Stomach (tissue), 9 donors: ENCODE results near the gene NPIPA7. TPM values are rescaled to one million over a fixed set of nuclear protein-coding genes. Genes with fewer than 3 reads are reported as not detected.
"Not testable (repeated sequence)": the region's sequence is repeated elsewhere in the genome, so short reads cannot be mapped to it uniquely, and the experiment has no call there.

Experiments
- DNase-seq, 2 donors: peaks; one replicate each; pipeline versions ENCODE4 v3.0.0 to v3.0.0-alpha.2; 2013 to 2019
- H3K27ac ChIP-seq, 5 donors: fragments of 200-600 bp in 4 of 5; sonication (generic) in 4 of 5; one replicate each; pipeline ENCODE4 v1.5.1; 2013 to 2019; ENCODE audit warnings: mild to moderate bottlenecking in 1 of 5, moderate library complexity in 1 of 5
- H3K27me3 ChIP-seq, 3 donors: fragments of 200-600 bp; sonication (generic); one replicate each; pipeline ENCODE4 v1.5.1; 2017 to 2019; ENCODE audit warnings: mixed run types in 1 of 3
- H3K36me3 ChIP-seq, 4 donors: fragments of 200-600 bp; sonication (generic); 1 replicate in 3 of 4; 2 replicates in 1 of 4; pipeline ENCODE4 v1.5.1; 2016 to 2019
- H3K4me1 ChIP-seq, 4 donors: fragments of 200-600 bp; sonication (generic); one replicate each; pipeline ENCODE4 v1.5.1; 2016 to 2019
- H3K4me3 ChIP-seq, 4 donors: fragments of 200-600 bp; sonication (generic) in 3 of 4; one replicate each; pipeline ENCODE4 v1.5.1; 2016 to 2019; ENCODE audit warnings: mild to moderate bottlenecking in 1 of 4
- H3K9me3 ChIP-seq, 4 donors: fragments of 200-600 bp; sonication (generic); one replicate each; pipeline ENCODE4 v1.5.1; 2016 to 2019
- WGBS, 5 donors: extraction: QIAGEN DNeasy Blood & Tissue Kit in 3 of 5; methylation state at CpG; one replicate each; pipeline versions ENCODE4 v1.1.5 to v1.1.7; 2013 to 2018; 5-methylcytosine and 5-hydroxymethylcytosine counted together
- intact Hi-C: fragments of 100-400 bp; cut with DNase I; formaldehyde crosslinking; loops from one replicate; pipeline ENCODE4 v1.15.1; 2023; ENCODE audit warnings: low total_unique reads
- polyA plus RNA-seq, 3 donors: library from polyadenylated mRNA; stranded (reverse); fragments of 200-250 nt; gene quantifications; one replicate each; pipeline ENCODE4 v1.2.3, GENCODE V29; 2013
- small RNA-seq, 4 donors: library from RNA; depleted of rRNA; stranded (forward); fragments of <200 nt; gene quantifications; one replicate each; pipeline ENCODE3, GENCODE V24; 2016
- total RNA-seq, 5 donors: library from RNA; depleted of rRNA; stranded (reverse); fragments of >200 nt; gene quantifications; one replicate each; pipeline versions ENCODE4 v1.1.0 to v1.2.3, GENCODE V29; 2014 to 2016
- donor health status: healthy with polysubstance abuse.
- donor health status: Bipolar disorder and iron deficiency.
- donor health status: healthy.

The NPIPA7 gene
- total and polyA plus RNA-seq, 8 donors = 2.3 to 84.8 (median 15.9) TPM; not detected in 2

DNA sequence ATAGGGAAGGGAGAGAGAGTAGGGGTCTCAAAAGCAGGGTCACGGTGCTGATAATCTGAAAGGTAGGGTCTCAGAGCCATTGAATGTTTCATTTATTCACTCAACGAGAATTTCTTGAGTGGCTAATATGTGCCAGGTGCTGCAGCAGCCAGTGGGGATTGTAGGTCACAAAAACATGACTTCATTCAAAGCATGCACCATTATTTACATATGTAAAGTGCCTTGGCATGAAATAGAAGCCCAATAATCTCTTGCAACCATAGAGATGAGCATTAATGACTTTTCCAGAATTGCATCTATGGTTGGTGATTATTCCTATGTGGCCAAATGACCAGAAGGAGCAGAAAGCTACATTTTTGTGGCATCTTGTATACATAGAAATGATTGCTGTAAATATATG lies 46.2 kb downstream of the NPIPA7 start:
- H3K4me1 ChIP-seq, H3K36me3 ChIP-seq, H3K27me3 ChIP-seq, H3K27ac ChIP-seq, H3K9me3 ChIP-seq, H3K4me3 ChIP-seq, intact Hi-C loops, DNase-seq: not testable (repeated sequence)
- no CpG with 5 or more reads among the region's 2 CpGs for WGBS, 5 donors

DNA sequence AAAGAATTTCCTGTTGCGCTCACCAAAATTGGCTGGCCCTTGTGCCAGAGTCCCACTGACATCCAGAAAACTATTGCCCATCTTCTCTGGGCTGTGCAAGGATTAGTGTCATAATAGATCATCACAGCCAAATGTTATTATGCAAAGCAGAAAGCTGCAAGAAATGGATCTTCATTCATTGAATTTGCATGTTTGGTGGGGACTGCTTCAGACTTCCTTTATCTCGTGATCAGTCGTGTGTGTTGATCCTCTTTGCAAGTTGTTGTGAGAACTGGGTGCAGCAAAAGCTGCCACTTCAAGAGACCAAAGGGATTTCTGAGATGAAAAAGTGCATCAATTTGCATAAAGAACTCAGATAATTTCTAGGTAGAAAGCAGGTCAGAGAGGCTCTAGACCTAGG lies 52.2 kb downstream of the NPIPA7 start:
- H3K4me3 ChIP-seq, DNase-seq, H3K27me3 ChIP-seq, H3K9me3 ChIP-seq, H3K36me3 ChIP-seq, H3K27ac ChIP-seq, H3K4me1 ChIP-seq, intact Hi-C loops: not testable (repeated sequence)
- 0 to 30% (median 16%) methylated on average over 1 to 2 of the region's 3 CpGs for WGBS, 5 donors

GRCh38 chr16:16434711-16435110 lies 55.8 kb downstream of the NPIPA7 start:
- WGBS, 5 donors = 50 to 78% (median 74%) methylated on average over 1 to 2 of the region's 3 CpGs

DNA sequence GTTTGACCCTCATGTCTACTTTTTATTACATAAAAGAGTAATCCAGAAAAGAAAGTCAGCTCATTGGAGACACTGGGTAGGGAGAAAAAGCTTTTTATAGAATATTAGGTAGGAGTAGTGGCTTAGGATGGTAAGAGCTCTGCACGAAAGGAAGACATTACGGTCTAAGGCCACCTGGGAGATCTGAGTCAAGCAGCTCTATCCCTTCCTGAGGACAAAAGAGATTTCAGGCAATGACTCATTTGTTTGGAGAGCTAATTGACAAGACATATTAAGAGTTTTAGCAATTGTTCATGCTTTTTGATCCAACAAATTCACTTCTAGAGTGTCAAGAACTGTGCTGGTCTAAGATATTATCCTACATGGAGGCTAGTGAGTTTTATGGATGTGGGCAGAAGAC lies 62.5 kb downstream of the NPIPA7 start:
- H3K9me3 ChIP-seq, H3K27me3 ChIP-seq, H3K4me3 ChIP-seq, H3K4me1 ChIP-seq, DNase-seq, intact Hi-C loops, H3K27ac ChIP-seq, H3K36me3 ChIP-seq: not testable (repeated sequence)
- 60 to 100% (median 77%) methylated on average over 1 to 2 of the region's 2 CpGs; no CpG with 5 or more reads in 1 of the 5 donors for WGBS, 5 donors

More at GRCh38 chr16:16434711-16435110, 55.8 kb downstream of the NPIPA7 start:
- H3K9me3 ChIP-seq, H3K4me1 ChIP-seq, intact Hi-C loops, DNase-seq, H3K27me3 ChIP-seq, H3K27ac ChIP-seq, H3K36me3 ChIP-seq, H3K4me3 ChIP-seq: not testable (repeated sequence)

Small RNAs within 50 kb of the gene (small RNA-seq; reads per million reads assigned to genes)
- gene AC138969.3 (0 reads per million in 4 donors), gene MIR6511A3 (0 reads per million in 4 donors), gene MIR6770-2 (0 reads per million in 4 donors)

Other genes starting within 250 kb of the NPIPA7 start
- gene ABCC6, start 155.6 kb upstream of the NPIPA7 start, total RNA-seq = 10 to 100 TPM in 4 of 5 donors, 1 to 10 TPM in 1; 5.7 to 95.6 (median 14.9) TPM
- 1 to 10 TPM; 4.1 to 8.2 (median 4.4) TPM for gene ABCC6, start 155.6 kb upstream of the NPIPA7 start, polyA plus RNA-seq
- gene NOMO3, start 146.6 kb upstream of the NPIPA7 start, total RNA-seq = 100 to 1,000 TPM in 3 of 5 donors, 10 to 100 TPM in 2; 31.4 to 206 (median 115) TPM
- 1 to 10 TPM; 4.4 to 6.8 (median 5.2) TPM for gene NOMO3, start 146.6 kb upstream of the NPIPA7 start, polyA plus RNA-seq